Activated CD8-positive, alpha-beta memory T cell treated with anti-CD3 and anti-CD28 coated beads for 4 hours (primary cell): ENCODE results near the gene SERPINA9.
"Not testable (repeated sequence)": the region's sequence is repeated elsewhere in the genome, so short reads cannot be mapped to it uniquely, and the experiment has no call there.

Source experiments
- DNase-seq, 2 donors: peaks; one replicate each; pipeline ENCODE4 v3.0.0-alpha.2; 2020; ENCODE audit warnings: low read depth in 2 of 2

SERPINA9 gene

GRCh38 chr14:94476023-94476422, at the start of gene SERPINA9:
SERPINA9 (minus strand) TSS chr14:94476197; CDS start chr14:94469840, 6,357 bp downstream.
- no peak for DNase-seq

DNA sequence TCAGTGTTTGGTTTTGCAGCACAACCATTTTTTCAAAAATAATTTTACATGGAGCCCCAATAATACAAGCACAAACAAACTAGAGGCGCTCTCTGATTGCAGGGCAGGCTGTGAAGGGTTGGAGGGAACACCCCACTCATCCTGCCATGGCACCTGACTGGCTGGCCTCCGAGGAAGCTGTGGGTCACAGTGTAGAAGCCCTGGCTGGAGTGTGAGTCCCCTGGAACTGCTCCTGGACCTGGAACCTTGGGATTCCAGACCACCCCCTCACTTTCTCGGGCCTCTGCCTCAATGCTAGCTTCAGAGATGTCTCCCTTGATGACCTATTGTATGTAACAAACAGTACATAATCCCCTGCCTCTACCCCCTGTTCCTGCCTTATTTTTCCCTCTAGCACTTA, 48.1 kb upstream of the SERPINA9 start:
- DNase-seq: no peak

DNA sequence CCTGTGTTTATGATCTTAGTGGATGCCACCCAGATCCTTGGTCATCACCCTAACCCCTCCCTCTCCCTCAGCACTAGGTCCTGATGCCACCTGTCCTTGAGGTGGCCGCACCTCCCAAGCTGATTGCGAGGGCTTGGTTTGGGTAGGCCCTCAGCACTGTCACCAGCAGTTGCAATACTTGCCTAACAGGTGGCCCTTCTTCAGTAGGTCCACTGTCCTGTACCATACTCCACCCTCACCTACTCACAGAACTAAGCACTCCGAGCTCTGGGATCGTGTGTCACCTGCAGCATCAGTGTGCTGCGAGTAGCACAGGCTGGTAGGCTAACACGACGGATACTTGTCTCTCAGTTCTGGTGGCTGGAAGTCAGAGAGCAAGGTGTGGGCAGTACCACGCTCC, 47.3 kb upstream of the SERPINA9 start:
- no peak for DNase-seq

DNA sequence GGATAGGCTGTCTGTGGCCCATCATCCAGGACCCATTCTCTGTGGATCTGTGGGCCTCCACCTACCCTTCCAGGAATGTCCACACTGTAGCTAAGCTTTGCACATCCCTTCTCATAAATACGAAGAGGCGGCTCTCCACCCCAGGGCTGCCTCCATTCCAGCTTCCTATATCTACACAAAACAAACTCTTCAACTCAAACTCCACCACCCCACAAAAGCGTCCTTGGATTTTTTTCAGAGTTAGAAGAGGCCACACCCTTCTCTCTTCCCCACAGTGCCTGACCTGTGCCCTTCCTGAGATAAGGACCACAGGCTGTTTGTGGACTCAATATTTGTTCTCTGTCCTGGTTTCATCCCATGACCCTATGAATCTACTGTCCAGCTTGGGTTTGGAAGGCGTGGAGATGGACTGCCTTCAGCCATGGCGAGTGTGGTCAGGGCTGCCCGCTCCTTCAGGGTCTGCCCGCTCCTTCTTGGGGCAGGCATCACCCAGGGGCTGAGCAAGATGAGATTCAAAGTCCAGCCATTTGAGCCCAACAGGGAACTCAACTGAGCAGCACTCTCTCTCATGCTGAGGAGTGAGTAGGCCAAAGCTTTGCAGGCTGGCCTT, 46.2 kb upstream of the SERPINA9 start:
- DNase-seq: no peak

GRCh38 chr14:94521375-94522114, 45.5 kb upstream of the SERPINA9 start:
- DNase-seq: no peak

- no peak for DNase-seq
Observed at GRCh38 chr14:94517641-94518257, 41.8 kb upstream of the SERPINA9 start.

GRCh38 chr14:94517248-94517640, 41.2 kb upstream of the SERPINA9 start:
- no peak for DNase-seq

DNA sequence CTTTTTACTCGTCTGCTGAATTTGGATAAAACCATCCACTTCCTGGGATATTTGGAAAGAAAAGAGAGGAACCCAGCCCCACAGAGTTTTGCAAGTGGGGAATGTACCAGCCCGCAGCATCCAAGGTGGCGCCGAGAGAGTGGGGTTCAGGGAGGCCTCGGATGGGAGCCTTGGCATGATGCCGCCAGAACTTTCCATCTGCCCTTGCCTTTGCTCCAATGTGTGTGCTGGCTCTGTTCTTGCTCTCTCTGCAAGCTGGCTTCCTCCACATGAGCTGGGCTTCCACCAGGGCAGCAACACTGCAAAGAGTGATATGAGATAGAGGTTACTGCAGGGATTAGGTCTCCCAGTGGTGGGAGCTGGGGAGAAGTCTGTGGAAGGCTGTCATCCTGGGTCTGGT, 39.9 kb upstream of the SERPINA9 start:
- DNase-seq: no peak

DNA sequence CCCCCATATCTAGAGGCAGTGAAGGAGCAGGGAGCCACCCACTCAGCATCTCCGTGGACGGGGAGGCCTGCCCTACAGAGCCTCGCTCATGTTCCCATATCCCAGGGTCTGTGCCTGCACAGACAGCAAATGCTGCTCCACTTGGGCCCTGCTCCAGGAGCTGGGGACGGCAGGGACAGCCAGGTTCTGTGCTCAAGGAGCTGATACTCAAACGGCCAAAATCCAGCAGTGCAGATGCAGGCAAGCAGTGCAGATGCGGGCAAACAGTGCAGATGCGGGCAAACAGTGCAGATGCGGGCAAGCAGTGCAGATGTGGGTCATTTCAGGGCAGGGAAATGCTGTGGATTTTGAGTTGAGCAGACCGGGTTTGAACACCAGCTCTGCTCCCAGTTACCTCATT, 39.4 kb upstream of the SERPINA9 start:
- DNase-seq: no peak

DNA sequence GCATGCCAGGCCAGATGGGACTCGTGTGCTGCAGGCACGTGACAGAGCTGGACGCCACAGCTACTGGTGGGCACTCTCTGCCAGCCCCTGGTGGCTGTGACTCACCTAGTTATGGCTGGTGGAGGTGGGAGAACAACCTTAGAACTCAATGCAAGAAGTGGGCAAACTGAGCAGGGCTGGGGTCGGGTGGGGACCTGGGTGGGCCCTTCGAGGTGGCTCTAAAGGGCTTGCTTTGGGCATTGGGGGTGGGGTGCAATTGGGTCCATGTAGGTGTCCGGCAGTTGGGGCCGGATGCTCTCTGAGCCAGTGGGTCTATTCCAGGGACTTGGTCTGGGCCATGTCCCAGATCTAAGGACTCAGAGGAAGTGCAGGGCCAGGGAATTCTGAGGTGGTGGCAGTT, 38.4 kb upstream of the SERPINA9 start:
- no peak for DNase-seq

- not testable (repeated sequence) for DNase-seq
Observed at GRCh38 chr14:94510481-94510880, 34.5 kb upstream of the SERPINA9 start.

DNA sequence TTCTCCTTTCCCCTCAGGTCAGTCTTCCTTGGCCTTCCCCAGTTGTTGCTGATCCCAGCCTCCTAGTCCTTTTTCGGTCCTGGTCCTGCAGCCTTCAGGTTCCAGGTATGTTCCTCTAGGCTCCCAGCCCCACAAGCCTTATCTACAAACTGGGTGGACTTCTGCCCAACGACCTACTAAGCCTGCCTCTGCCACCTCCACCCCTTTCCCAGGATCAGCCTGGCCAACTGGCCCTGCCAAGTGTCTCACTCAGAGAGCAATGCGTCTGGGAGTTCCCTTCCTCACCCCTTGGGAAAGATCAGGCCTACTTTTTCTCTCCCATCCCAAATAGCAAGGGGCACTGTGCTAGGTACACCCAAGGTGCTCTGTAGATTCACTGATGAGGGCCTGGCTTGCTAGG, 33.4 kb upstream of the SERPINA9 start, which contains the start of gene SERPINA12:
Gene SERPINA12 (minus strand): TSS at position 114 of the 400 bp plus-strand sequence. CDS start 11,072 bp downstream, outside the sequence.
- no peak for DNase-seq

GRCh38 chr14:94505641-94506040, 29.6 kb upstream of the SERPINA9 start:
- DNase-seq: no peak

DNA sequence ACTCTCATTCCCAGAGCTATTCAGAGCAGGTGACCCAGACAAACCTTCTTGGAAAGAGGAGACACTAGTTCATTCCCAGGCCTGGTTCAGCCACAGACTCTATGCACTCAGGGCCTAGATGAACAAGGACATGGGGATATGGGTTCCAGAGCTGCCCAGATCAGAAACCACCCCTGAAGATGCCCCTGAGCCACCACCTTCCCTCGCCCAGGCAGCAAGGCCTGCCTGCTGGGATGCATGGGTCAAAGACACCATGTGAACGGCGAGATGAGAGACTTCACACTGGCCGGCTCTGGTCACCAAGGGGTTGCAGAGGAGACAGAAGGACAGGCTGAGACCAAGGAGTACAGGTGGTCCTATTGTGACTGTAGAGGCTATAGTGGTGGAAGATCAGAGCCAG, 29.2 kb upstream of the SERPINA9 start:
- no peak for DNase-seq

DNA sequence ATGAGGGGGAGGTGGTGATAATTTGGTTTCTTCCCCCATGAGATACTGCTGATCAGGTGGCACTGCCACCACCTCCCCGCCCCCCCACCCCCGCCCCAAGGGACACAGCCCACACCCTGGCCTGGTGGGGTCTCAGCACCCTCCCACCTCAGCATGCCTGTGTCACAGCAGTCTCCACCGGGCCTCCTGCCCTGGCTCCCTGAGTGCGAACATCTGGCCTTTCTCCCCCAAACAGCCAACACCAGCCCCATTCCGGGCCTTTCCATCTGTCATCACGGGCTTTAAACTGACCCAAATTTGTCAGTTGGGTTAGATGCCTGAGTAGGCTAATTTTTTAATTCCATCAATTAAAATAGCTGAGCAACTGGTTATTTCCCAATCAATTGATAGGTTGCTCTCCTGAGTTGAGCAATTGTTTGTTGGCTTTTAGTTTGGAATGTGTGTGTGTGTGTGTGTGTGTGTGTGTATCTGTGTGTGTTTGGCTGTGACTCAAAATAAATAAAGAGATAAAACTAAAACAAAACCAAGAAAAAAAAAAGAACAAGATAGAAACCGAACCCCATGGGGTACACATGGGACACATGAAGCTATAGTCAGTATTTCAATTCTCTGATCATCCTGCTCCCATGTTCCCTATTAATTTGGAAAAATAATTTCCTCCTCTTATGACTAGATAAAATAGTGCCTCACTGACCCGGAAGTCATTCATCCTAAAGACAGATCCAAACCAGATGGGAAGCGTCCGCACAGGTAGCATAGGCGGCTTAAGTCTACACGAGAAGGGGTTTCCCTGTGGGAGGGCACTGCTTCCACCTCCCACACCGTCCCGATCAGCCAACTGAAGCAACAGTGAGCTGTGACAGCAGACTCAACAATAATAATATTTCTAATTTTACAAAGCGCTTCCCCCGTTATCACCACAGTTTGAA, 25.9 kb upstream of the SERPINA9 start:
- DNase-seq: no peak

GRCh38 chr14:94500264-94500663, 24.3 kb upstream of the SERPINA9 start:
- DNase-seq: no peak

DNA sequence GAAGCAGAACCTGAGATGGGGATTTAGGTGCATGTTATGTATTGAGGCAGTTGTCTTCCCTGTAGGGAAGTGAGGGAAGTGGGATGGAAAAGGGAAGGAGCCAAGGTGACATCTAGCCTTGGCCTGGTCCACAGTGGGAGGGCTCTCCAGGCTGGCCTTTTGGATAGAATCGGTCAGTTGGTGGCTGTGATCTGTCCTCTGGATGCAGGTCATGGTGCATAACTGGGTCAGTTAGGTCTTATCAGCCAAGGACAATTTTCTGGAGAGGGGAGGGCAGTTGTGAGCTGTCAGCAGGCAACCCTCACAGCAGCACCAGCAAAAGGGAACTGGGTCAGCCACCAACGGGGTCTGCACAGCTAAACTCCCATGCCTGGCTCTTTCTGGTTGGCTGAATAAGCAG, 23.7 kb upstream of the SERPINA9 start:
- DNase-seq: no peak

- DNase-seq: no peak
Observed at GRCh38 chr14:94498215-94498614, 22.2 kb upstream of the SERPINA9 start.

GRCh38 chr14:94494085-94494484, 18.1 kb upstream of the SERPINA9 start:
- no peak for DNase-seq

DNA sequence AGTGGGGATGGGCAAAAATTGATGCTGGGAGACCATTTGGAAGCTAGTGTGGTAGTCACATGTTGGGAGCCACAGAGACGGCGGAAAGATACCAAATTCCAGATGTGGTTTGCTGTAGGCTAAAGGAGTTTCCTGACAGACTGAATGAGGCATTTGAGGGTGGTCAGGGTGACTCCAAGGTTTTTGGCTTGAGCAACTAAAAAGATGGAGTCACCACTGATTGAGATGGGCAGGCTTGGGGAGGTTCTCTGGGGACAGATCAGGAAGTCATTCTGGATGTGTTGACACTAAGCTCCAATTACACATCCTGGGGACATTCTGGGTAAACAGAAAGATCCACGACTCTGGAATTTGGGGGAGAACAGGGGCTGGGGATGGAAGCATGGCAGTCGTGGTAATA, 15.5 kb upstream of the SERPINA9 start:
- DNase-seq: no peak

DNA sequence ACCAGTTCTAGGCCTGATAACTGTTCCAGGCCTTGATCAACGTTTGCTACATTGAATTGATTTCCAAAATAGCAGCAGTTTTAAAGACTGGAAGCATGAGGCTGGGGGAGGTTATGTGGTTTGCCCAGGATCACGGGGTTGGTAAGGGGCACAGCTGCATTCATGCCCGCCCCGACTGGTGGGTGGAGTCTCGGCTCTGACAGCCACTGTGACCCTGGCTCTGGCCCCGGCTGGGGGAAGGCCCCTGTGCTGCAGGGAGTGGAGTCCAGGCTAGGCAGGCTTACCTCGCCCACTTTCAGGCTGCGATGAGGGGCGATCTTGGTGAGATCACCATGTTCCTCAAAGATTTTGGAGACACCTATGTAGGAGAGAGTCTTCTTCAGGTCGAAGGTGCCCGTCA, 13.3 kb upstream of the SERPINA9 start:
- DNase-seq: no peak

GRCh38 chr14:94486883-94487282, 10.9 kb upstream of the SERPINA9 start:
- no peak for DNase-seq
